DOHH2 (cell line): ENCODE measurements around the gene RCAN3.

Source experiments
- CTCF ChIP-seq: fragments of 200-600 bp; sonication (generic); IDR thresholded peaks from one replicate; pipeline ENCODE4 v1.5.1; 2014; ENCODE audit warnings: antibody characterized with exemption, mild to moderate bottlenecking, low read depth, low read length; ENCODE audit not compliant: poor library complexity, severe bottlenecking
- EZH2phosphoT487 ChIP-seq: fragments of 200-600 bp; sonication (generic); IDR thresholded peaks from 2 replicates; pipeline ENCODE4 v1.6.1; 2017; ENCODE audit warnings: borderline replicate concordance, mild to moderate bottlenecking, antibody characterized with exemption, low read length, moderate library complexity, mixed read lengths

GRCh38 chr1:24544239-24544638 lies 41.6 kb downstream of the RCAN3 start:
- no peak for TF ChIP-seq CTCF
- no peak for TF ChIP-seq EZH2phosphoT487
